Activated naive CD4-positive, alpha-beta T cell (primary cell): ENCODE results near the gene SLC2A13.
"Not testable (repeated sequence)": the region's sequence is repeated elsewhere in the genome, so short reads cannot be mapped to it uniquely, and the experiment has no call there.

Experiments used
- DNase-seq, 4 experiments: peaks; one replicate each; lab custom pipeline; 2025; lab: John Stamatoyannopoulos, UW

The SLC2A13 gene

GRCh38 chr12:39807043-39807442 is 298.8 kb downstream of the SLC2A13 start:
- DNase-seq: no peak

- no peak for DNase-seq
These were observed 300.2 kb downstream of the SLC2A13 start for GRCh38 chr12:39805651-39806050.

GRCh38 chr12:39804898-39805297 is 301.0 kb downstream of the SLC2A13 start:
- DNase-seq: no peak

GRCh38 chr12:39804479-39804878 is 301.4 kb downstream of the SLC2A13 start:
- no peak for DNase-seq

GRCh38 chr12:39803151-39803550 is 302.7 kb downstream of the SLC2A13 start:
- no peak for DNase-seq

GRCh38 chr12:39798977-39799376 is 306.9 kb downstream of the SLC2A13 start:
- DNase-seq: no peak

- DNase-seq: no peak
These were observed 307.5 kb downstream of the SLC2A13 start for GRCh38 chr12:39798429-39798828.

GRCh38 chr12:39795481-39795880 is 310.4 kb downstream of the SLC2A13 start:
- no peak for DNase-seq

GRCh38 chr12:39792938-39793337 is 312.9 kb downstream of the SLC2A13 start:
- DNase-seq: no peak

GRCh38 chr12:39788239-39788638 is 317.6 kb downstream of the SLC2A13 start:
- no peak for DNase-seq

- not testable (repeated sequence) for DNase-seq
These were observed 320.1 kb downstream of the SLC2A13 start for GRCh38 chr12:39785814-39786213.

GRCh38 chr12:39782026-39782545 is 323.8 kb downstream of the SLC2A13 start:
- no peak for DNase-seq

GRCh38 chr12:39780913-39781446 is 324.9 kb downstream of the SLC2A13 start:
- no peak for DNase-seq

- DNase-seq: no peak
These were observed 325.4 kb downstream of the SLC2A13 start for GRCh38 chr12:39780411-39780912.

- no peak for DNase-seq
These were observed 326.0 kb downstream of the SLC2A13 start for GRCh38 chr12:39779768-39780340.

GRCh38 chr12:39777465-39777864 is 328.4 kb downstream of the SLC2A13 start:
- DNase-seq: no peak

- no peak for DNase-seq
These were observed 332.6 kb downstream of the SLC2A13 start for GRCh38 chr12:39773266-39773665.

GRCh38 chr12:39772821-39773259 is 333.0 kb downstream of the SLC2A13 start:
- DNase-seq: no peak

- no peak for DNase-seq
These were observed 334.4 kb downstream of the SLC2A13 start for GRCh38 chr12:39771456-39771855.

- DNase-seq: no peak
These were observed 340.8 kb downstream of the SLC2A13 start for GRCh38 chr12:39764944-39765560.

- DNase-seq: no peak
These were observed 342.1 kb downstream of the SLC2A13 start for GRCh38 chr12:39763890-39764169.

- no peak for DNase-seq
These were observed 342.6 kb downstream of the SLC2A13 start for GRCh38 chr12:39763071-39763889.

GRCh38 chr12:39755478-39755877 is 350.4 kb downstream of the SLC2A13 start:
- no peak for DNase-seq
